Measurements from ENCODE around the gene DNHD1. TPM values are rescaled to one million over a fixed set of nuclear protein-coding genes. Genes with fewer than 3 reads are reported as not detected.

DNHD1 gene
- total RNA-seq, 1 experiment from 2014 or later: 10.6 TPM

- peak within 1 kb of the TSS; percentile 99 for H3K27ac ChIP-seq (ENCODE audit: low read length)
- peaks cover 29% of the 10 kb centered on the region for H3K36me3 ChIP-seq (ENCODE audit: control insufficient read depth, insufficient read depth, low read length)
- CTCF ChIA-PET: interaction anchor here (0.7 to 1.8 kb wide), 3 partner anchors 23 to 71 kb away, joined by 3 to 5 read pairs (median 4); partner anchors contain the start of gene MRPL17
- peaks cover 29% of the 10 kb centered on the region for H3K4me1 ChIP-seq (ENCODE audit: control insufficient read depth, insufficient read depth, low read length)
- TF ChIP-seq SIN3A (IDR thresholded peaks at IDR 0.05; ENCODE audit: borderline replicate concordance, insufficient read depth, low read depth, low read length) (0 out of 2 replicates have a peak, but pooled peaks have one; percentile 95), TCF7L2 (IDR thresholded peaks at IDR 0.05; ENCODE audit: low read depth, low read length) (no peak), POLR2AphosphoS5 (IDR thresholded peaks at IDR 0.05; ENCODE audit: low read depth, low read length) (peak; percentile 99), CTCF (IDR thresholded peaks at IDR 0.05) (peak; percentile 80; the same call in 1 of the 2 replicates)
- no peaks in the 10 kb centered on the region for H3K9me3 ChIP-seq (ENCODE audit: control insufficient read depth, insufficient read depth, low read depth, low read length)
- DNase-seq (ENCODE audit: low read depth, low spot score): peak; percentile 80
- peak; percentile 93 for ATAC-seq
- intact Hi-C loops (cut with micrococcal nuclease; ENCODE audit: unreplicated experiment) (loop anchor here (5.0 kb wide), 1 partner anchor 70 kb away; the partner anchor contains the start of gene MRPL17), in situ Hi-C loops (cut with HindIII; ENCODE audit: low pct_unique_long_range_greater_than_20kb, low sequenced_read_pairs) (no loop called here)
- H3K27me3 ChIP-seq (ENCODE audit: control insufficient read depth, insufficient read depth, low read length): no peaks in the 10 kb centered on the region
- H3K4me3 ChIP-seq (ENCODE audit: low read depth in 2 of 2, low read length in 2 of 2): peak within 1 kb of the TSS; percentile 57 to 94
- TSS peak; percentile 74 for BruUV-seq (replicated peaks)
- POLR2A ChIA-PET: interaction anchor here (0.5 to 0.6 kb wide), 2 partner anchors 65 to 233 kb away, joined by 3 to 4 read pairs; no protein-coding TSS in a partner anchor
These were observed 115.3 kb downstream of the DNHD1 start, which contains the start of gene TAF10 for GRCh38 chr11:6612213-6613041. TAF10 (minus strand) TSS chr11:6612216; CDS start chr11:6612189, 27 bp downstream.

- Histone ChIP-seq H3K27ac (ENCODE audit: low read length) (no peak overlapping the region), H3K9me3 (ENCODE audit: control insufficient read depth, insufficient read depth, low read depth, low read length) (no peaks in the 10 kb centered on the region), H3K4me1 (ENCODE audit: control insufficient read depth, insufficient read depth, low read length) (peaks cover 29% of the 10 kb centered on the region), H3K36me3 (ENCODE audit: control insufficient read depth, insufficient read depth, low read length) (peaks cover 27% of the 10 kb centered on the region), H3K4me3 (ENCODE audit: low read depth in 2 of 2, low read length in 2 of 2) (no peak overlapping the region), H3K27me3 (ENCODE audit: control insufficient read depth, insufficient read depth, low read length) (no peaks in the 10 kb centered on the region)
- DNase-seq (ENCODE audit: low read depth, low spot score) (no peak), ATAC-seq (no peak)
- TF ChIP-seq CTCF (IDR thresholded peaks at IDR 0.05): no peak
- TF ChIP-seq REST (IDR thresholded peaks at IDR 0.05; ENCODE audit: insufficient read depth in 1 of 2, low read depth in 2 of 2, low read length in 1 of 2): no peak
- TF ChIP-seq SIN3A (IDR thresholded peaks at IDR 0.05; ENCODE audit: borderline replicate concordance, insufficient read depth, low read depth, low read length): no peak
- no peak for TF ChIP-seq POLR2AphosphoS5 (IDR thresholded peaks at IDR 0.05; ENCODE audit: low read depth, low read length)
- no peak for TF ChIP-seq TCF7L2 (IDR thresholded peaks at IDR 0.05; ENCODE audit: low read depth, low read length)
- BruUV-seq (replicated peaks): no TSS peak
- POLR2A ChIA-PET: no interaction called here
- intact Hi-C loops (cut with micrococcal nuclease; ENCODE audit: unreplicated experiment): loop anchor here (5.0 kb wide), 1 partner anchor 69 kb away; the partner anchor contains the start of gene MRPL17
- CTCF ChIA-PET: interaction anchor here (0.7 to 1.8 kb wide), 2 partner anchors 25 to 70 kb away, joined by 4 to 5 read pairs; partner anchors contain the start of gene MRPL17
- in situ Hi-C loops (cut with HindIII; ENCODE audit: low pct_unique_long_range_greater_than_20kb, low sequenced_read_pairs): no loop called here
These were observed 116.4 kb downstream of the DNHD1 start for GRCh38 chr11:6613496-6613895.

All from Panc1 (cell line).